WTC11 (cell line): ENCODE measurements around the gene NOM1. TPM values are rescaled to one million over a fixed set of nuclear protein-coding genes. Genes with fewer than 3 reads are reported as not detected.

Experiments used
- ATAC-seq: fragments of 200-7000 bp; cut with Tn5 transposase; 2 replicates; pipeline ENCODE4 v1.10.0; 2021; ENCODE audit warnings: mild to moderate bottlenecking, moderate library complexity
- CTCF ChIA-PET: fragments of 300-600 bp; sonication (Branson Sonifier 250); formaldehyde crosslinking; loops from one replicate; lab custom pipeline; 2021; ENCODE audit warnings: antibody characterized with exemption; lab: Charles Lee
- POLR2A ChIA-PET: fragments of 350-600 bp; sonication (Branson Sonifier 250); formaldehyde crosslinking; loops from one replicate; lab custom pipeline; 2021; ENCODE audit warnings: antibody characterized with exemption; lab: Charles Lee
- DNase-seq: peaks from one replicate; pipeline ENCODE4 v3.0.0; 2021; ENCODE audit warnings: low spot score
- H3K27ac Mint-ChIP-seq: 2 replicates; pipeline ENCODE4 v1.8.0; 2021; ENCODE audit warnings: mixed read lengths
- H3K27me3 Mint-ChIP-seq: 2 replicates; pipeline ENCODE4 v1.8.0; 2021; ENCODE audit warnings: low read depth, mild to moderate bottlenecking, moderate library complexity, mixed read lengths
- H3K36me3 Mint-ChIP-seq: 2 replicates; pipeline ENCODE4 v1.8.0; 2021; ENCODE audit warnings: mixed read lengths
- H3K4me1 Mint-ChIP-seq: 2 replicates; pipeline ENCODE4 v1.8.0; 2022; ENCODE audit warnings: mixed read lengths
- H3K4me3 Mint-ChIP-seq: 2 replicates; pipeline ENCODE4 v1.8.0; 2021; ENCODE audit warnings: mild to moderate bottlenecking, moderate library complexity, mixed read lengths
- H3K9me3 Mint-ChIP-seq: 2 replicates; pipeline ENCODE4 v1.8.0; 2021; ENCODE audit warnings: mixed read lengths
- CBFB ChIP-seq: sonication (generic); formaldehyde crosslinking; IDR thresholded peaks from 2 replicates; pipeline ENCODE4 v1.8.1; 2022; ENCODE audit warnings: mild to moderate bottlenecking, low read depth, missing genetic modification reagents
- E2F5 ChIP-seq: sonication (generic); formaldehyde crosslinking; IDR thresholded peaks from 2 replicates; pipeline ENCODE4 v1.8.1; 2022; ENCODE audit warnings: mild to moderate bottlenecking, moderate library complexity, missing genetic modification reagents
- GTF2I ChIP-seq: fragments of 250-450 bp; sonication (Bioruptor Pico); conservative IDR thresholded peaks from 2 replicates; pipeline ENCODE4 v1.4.0; 2021; ENCODE audit warnings: mild to moderate bottlenecking
- HMGA2 ChIP-seq: fragments of 250-450 bp; sonication (Bioruptor Pico); IDR thresholded peaks from 2 replicates; pipeline ENCODE4 v1.4.0; 2021; ENCODE audit warnings: mild to moderate bottlenecking, moderate library complexity
- IRF2 ChIP-seq: sonication (generic); formaldehyde crosslinking; IDR thresholded peaks from 2 replicates; pipeline ENCODE4 v1.8.0; 2022; ENCODE audit warnings: low read depth, missing genetic modification reagents, borderline replicate concordance
- MXD4 ChIP-seq: fragments of 250-450 bp; sonication (Bioruptor Pico); IDR thresholded peaks from 2 replicates; pipeline ENCODE4 v1.8.0; 2021; ENCODE audit warnings: mild to moderate bottlenecking, moderate library complexity, borderline replicate concordance
- MYBL2 ChIP-seq: sonication (generic); formaldehyde crosslinking; IDR thresholded peaks from 2 replicates; pipeline ENCODE4 v1.8.1; 2023; ENCODE audit warnings: mild to moderate bottlenecking, moderate library complexity, missing genetic modification reagents
- OVOL2 ChIP-seq: fragments of 250-450 bp; sonication (Bioruptor Pico); IDR thresholded peaks from 2 replicates; pipeline ENCODE4 v1.9.0; 2021; ENCODE audit warnings: mild to moderate bottlenecking, borderline replicate concordance
- PRRX2 ChIP-seq: fragments of 250-450 bp; sonication (Bioruptor Pico); IDR thresholded peaks from 2 replicates; pipeline ENCODE4 v1.8.0; 2021; ENCODE audit warnings: mild to moderate bottlenecking
- TEAD1 ChIP-seq: sonication (generic); formaldehyde crosslinking; IDR thresholded peaks from 2 replicates; pipeline ENCODE4 v1.8.0; 2022; ENCODE audit warnings: mild to moderate bottlenecking, missing genetic modification reagents
- ZNF423 ChIP-seq: fragments of 250-450 bp; sonication (Bioruptor Pico); IDR thresholded peaks from 2 replicates; pipeline ENCODE4 v2.1.2; 2022; ENCODE audit warnings: mild to moderate bottlenecking, moderate library complexity
- ZNF425 ChIP-seq: fragments of 250-450 bp; sonication (Bioruptor Pico); conservative IDR thresholded peaks from 2 replicates; pipeline ENCODE4 v1.9.0; 2021; ENCODE audit warnings: mild to moderate bottlenecking
- total RNA-seq: library from RNA; stranded (reverse); gene quantifications from 3 replicates; pipeline ENCODE4 v1.2.3, GENCODE V29; 2021
- TF ChIP-seq, protein P1 (sequence below): sonication (generic); formaldehyde crosslinking; IDR thresholded peaks from 2 replicates; pipeline ENCODE4 v1.8.1; 2023; ENCODE audit warnings: mild to moderate bottlenecking, moderate library complexity, missing genetic modification reagents
- TF ChIP-seq, protein P2 (sequence below): fragments of 250-450 bp; sonication (Bioruptor Pico); IDR thresholded peaks from 2 replicates; pipeline ENCODE4 v2.1.2; 2022; ENCODE audit warnings: mild to moderate bottlenecking, moderate library complexity
- TF ChIP-seq, protein P3 (sequence below): sonication (generic); formaldehyde crosslinking; IDR thresholded peaks from 2 replicates; pipeline ENCODE4 v1.8.1; 2023; ENCODE audit warnings: mild to moderate bottlenecking, missing genetic modification reagents
- TF ChIP-seq, protein P4 (sequence below): sonication (generic); formaldehyde crosslinking; IDR thresholded peaks from 2 replicates; pipeline ENCODE4 v1.8.1; 2023; ENCODE audit warnings: mild to moderate bottlenecking, missing genetic modification reagents, moderate library complexity
- TF ChIP-seq, protein P5 (sequence below): sonication (generic); formaldehyde crosslinking; IDR thresholded peaks from 2 replicates; pipeline ENCODE4 v1.8.1; 2022; ENCODE audit warnings: low read depth, mild to moderate bottlenecking, moderate library complexity, missing genetic modification reagents, borderline replicate concordance

Gene NOM1
- total RNA-seq, 1 experiment from 2014 or later = 38.5 TPM

GRCh38 chr7:156962897-156963296 is 13.4 kb downstream of the NOM1 start:
- Mint-ChIP-seq H3K4me3 (no peak overlapping the region), H3K27ac (no peak overlapping the region), H3K9me3 (no peaks in the 10 kb centered on the region), H3K4me1 (no peaks in the 10 kb centered on the region), H3K27me3 (no peaks in the 10 kb centered on the region), H3K36me3 (peaks cover 83% of the 10 kb centered on the region)
- POLR2A ChIA-PET = no interaction called here
- no peak for TF ChIP-seq MXD4
- TF ChIP-seq, protein P1, sequence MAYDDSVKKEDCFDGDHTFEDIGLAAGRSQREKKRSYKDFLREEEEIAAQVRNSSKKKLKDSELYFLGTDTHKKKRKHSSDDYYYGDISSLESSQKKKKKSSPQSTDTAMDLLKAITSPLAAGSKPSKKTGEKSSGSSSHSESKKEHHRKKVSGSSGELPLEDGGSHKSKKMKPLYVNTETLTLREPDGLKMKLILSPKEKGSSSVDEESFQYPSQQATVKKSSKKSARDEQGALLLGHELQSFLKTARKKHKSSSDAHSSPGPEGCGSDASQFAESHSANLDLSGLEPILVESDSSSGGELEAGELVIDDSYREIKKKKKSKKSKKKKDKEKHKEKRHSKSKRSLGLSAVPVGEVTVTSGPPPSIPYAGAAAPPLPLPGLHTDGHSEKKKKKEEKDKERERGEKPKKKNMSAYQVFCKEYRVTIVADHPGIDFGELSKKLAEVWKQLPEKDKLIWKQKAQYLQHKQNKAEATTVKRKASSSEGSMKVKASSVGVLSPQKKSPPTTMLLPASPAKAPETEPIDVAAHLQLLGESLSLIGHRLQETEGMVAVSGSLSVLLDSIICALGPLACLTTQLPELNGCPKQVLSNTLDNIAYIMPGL = no peak
- TF ChIP-seq GTF2I (CRISPR knock-in tag) = no peak
- TF ChIP-seq CBFB (CRISPR knock-in tag) = no peak
- TF ChIP-seq, protein P2, sequence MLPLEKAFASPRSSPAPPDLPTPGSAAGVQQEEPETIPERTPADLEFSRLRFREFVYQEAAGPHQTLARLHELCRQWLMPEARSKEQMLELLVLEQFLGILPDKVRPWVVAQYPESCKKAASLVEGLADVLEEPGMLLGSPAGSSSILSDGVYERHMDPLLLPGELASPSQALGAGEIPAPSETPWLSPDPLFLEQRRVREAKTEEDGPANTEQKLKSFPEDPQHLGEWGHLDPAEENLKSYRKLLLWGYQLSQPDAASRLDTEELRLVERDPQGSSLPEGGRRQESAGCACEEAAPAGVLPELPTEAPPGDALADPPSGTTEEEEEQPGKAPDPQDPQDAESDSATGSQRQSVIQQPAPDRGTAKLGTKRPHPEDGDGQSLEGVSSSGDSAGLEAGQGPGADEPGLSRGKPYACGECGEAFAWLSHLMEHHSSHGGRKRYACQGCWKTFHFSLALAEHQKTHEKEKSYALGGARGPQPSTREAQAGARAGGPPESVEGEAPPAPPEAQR (CRISPR knock-in tag) = no peak
- TF ChIP-seq TEAD1 (CRISPR knock-in tag) = no peak
- TF ChIP-seq ZNF423 (CRISPR knock-in tag) = no peak
- no peak for TF ChIP-seq HMGA2 (CRISPR knock-in tag)
- no peak for TF ChIP-seq OVOL2 (CRISPR knock-in tag)
- no peak for TF ChIP-seq ZNF425
- no peak for TF ChIP-seq PRRX2 (CRISPR knock-in tag)
- TF ChIP-seq IRF2 (CRISPR knock-in tag) = no peak
- no peak for TF ChIP-seq MYBL2 (CRISPR knock-in tag)
- TF ChIP-seq, protein P3, sequence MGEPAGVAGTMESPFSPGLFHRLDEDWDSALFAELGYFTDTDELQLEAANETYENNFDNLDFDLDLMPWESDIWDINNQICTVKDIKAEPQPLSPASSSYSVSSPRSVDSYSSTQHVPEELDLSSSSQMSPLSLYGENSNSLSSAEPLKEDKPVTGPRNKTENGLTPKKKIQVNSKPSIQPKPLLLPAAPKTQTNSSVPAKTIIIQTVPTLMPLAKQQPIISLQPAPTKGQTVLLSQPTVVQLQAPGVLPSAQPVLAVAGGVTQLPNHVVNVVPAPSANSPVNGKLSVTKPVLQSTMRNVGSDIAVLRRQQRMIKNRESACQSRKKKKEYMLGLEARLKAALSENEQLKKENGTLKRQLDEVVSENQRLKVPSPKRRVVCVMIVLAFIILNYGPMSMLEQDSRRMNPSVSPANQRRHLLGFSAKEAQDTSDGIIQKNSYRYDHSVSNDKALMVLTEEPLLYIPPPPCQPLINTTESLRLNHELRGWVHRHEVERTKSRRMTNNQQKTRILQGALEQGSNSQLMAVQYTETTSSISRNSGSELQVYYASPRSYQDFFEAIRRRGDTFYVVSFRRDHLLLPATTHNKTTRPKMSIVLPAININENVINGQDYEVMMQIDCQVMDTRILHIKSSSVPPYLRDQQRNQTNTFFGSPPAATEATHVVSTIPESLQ (CRISPR knock-in tag) = no peak
- TF ChIP-seq, protein P4, sequence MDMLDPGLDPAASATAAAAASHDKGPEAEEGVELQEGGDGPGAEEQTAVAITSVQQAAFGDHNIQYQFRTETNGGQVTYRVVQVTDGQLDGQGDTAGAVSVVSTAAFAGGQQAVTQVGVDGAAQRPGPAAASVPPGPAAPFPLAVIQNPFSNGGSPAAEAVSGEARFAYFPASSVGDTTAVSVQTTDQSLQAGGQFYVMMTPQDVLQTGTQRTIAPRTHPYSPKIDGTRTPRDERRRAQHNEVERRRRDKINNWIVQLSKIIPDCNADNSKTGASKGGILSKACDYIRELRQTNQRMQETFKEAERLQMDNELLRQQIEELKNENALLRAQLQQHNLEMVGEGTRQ = no peak
- no peak for TF ChIP-seq E2F5 (CRISPR knock-in tag)
- TF ChIP-seq, protein P5, sequence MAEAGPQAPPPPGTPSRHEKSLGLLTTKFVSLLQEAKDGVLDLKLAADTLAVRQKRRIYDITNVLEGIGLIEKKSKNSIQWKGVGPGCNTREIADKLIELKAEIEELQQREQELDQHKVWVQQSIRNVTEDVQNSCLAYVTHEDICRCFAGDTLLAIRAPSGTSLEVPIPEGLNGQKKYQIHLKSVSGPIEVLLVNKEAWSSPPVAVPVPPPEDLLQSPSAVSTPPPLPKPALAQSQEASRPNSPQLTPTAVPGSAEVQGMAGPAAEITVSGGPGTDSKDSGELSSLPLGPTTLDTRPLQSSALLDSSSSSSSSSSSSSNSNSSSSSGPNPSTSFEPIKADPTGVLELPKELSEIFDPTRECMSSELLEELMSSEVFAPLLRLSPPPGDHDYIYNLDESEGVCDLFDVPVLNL (CRISPR knock-in tag) = no peak
- CTCF ChIA-PET = no interaction called here
- DNase-seq (no peak), ATAC-seq (no peak)
